HG02943 (cell line): Measurements from ENCODE around the gene CCDC124.
"Not testable (repeated sequence)": the region's sequence is repeated elsewhere in the genome, so short reads cannot be mapped to it uniquely, and the experiment has no call there.

Experiments
- ATAC-seq: cut with Tn5 transposase; IDR thresholded peaks from one replicate; pipeline ENCODE4 v1.9.1; 2021; ENCODE audit warnings: mild to moderate bottlenecking, low read depth, moderate library complexity; ENCODE audit not compliant: unreplicated experiment

The CCDC124 gene, protein sequence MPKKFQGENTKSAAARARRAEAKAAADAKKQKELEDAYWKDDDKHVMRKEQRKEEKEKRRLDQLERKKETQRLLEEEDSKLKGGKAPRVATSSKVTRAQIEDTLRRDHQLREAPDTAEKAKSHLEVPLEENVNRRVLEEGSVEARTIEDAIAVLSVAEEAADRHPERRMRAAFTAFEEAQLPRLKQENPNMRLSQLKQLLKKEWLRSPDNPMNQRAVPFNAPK

DNA sequence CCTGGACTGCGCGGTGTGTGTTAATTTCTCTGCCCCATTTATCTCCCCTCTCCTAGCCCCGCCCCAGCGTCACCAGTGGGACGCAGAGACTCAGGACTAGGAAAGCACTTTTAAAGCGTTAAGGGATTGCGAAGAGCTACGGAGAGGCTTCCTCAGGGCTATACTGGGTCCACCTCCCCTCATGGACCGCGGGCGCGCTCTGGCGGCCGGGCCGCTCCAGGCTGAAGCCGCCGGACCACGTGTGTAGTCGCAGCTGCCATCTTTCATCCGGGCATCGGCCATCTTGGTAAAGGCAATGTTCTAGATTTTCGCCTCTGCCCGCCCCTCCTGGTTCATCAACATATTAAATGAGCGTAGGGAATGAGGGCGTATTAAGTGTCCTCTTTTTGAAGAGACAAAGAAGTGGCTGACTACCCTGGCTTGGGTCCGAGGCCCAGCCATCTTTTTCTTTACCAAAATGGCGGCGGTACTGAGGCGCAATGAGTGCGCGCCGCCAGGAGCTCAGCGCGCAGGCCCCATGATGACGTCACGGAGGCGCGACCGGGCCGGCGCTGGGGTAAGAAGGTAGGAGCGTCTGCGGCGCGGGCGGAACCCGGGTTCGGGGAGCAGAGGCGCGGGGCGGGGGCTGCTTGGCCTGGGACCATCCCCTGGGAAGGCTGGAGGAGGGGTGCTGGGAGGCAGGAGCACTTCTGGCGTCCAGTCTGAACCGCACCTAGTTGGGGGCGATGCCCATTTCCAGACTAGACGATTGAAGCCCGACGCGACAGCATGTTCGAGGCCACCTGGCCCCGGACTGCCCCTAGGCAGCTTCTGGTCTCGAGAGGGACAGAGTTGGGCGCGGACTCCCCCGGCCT, at the start of gene CCDC124:
Gene CCDC124 (plus strand): TSS at position 531 of the 854 bp plus-strand sequence. CDS start 3,406 bp downstream, outside the sequence.
- peak; percentile 69 for ATAC-seq

DNA sequence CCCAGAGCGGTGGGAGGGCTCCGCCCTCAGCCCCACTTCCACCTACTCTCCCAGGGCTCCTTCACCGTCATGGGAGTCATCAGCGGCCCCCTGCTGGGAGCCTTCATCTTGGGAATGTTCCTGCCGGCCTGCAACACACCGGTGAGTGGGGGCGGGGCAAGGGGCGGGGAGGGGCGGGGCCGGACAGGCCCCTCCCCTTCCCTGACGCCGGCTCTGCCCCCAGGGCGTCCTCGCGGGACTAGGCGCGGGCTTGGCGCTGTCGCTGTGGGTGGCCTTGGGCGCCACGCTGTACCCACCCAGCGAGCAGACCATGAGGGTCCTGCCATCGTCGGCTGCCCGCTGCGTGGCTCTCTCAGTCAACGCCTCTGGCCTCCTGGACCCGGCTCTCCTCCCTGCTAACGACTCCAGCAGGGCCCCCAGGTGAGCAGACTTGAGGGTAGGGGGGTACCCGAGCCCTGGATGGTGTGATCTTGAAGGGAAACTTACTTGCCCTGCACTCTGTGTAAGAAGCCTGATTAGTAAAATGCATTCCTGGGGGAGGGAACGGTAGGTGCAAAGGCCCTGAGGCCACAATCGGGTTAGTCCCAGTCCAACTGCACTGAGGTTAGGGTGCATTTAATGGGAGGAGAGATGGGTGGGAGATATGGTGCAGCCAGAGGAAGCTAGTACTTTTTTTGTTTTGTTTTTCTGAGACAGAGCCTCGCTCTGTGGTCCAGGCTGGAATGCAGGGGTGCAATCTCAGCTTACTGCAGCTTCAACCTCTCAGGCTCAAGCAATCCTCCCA, 49.0 kb upstream of the CCDC124 start:
- no peak for ATAC-seq

DNA sequence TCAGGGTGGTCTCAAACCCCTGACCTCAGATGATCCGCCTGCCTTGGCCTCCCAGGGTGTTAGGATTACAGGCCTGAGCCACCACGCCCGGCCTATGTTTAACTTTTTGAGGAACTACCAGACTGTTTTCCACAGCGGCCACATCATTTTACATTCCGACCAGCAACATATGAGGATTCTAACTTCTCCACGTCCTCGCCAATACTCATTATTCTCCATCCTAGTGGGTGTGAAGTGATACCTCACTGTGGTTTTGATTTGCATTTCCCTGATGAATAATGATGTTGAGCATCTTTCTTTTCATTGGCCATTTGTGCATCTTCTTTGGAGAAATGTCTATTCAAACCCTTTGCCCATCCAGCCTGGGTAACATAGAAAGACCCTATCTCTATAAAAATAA, 46.3 kb upstream of the CCDC124 start:
- no peak for ATAC-seq

DNA sequence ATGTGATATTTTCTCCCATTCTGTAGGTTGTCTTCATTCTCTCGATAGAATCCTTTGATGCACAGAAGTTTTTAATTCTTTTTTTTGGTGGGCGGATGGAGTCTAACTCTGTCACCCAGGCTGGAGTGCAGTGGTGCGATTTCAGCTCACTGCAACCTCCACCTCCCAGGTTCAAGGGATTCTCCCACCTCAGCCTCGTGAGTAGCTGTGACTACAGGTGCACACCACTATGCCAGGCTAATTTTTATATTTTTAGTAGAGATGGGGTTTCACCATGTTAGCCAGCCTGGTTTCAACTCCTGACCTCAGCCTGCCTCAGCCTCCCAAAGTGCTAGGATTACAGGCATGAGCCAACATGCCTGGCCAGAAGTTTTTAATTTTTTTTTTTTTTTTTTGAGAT, 45.6 kb upstream of the CCDC124 start:
- not testable (repeated sequence) for ATAC-seq

DNA sequence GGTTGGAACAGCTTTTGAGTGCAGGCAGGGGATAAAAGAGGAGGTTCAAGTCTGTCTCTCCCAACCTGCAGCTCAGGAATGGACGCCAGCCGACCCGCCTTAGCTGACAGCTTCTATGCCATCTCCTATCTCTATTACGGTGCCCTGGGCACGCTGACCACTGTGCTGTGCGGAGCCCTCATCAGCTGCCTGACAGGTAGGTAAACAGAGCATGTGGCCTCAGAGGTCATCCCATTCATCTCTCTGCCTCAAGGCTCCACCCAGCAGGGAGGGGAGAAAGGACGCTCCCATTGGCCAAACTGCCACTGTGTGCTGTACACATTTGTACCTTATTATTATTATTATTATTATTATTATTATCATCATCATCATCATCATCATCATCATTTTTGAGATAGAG, 44.6 kb upstream of the CCDC124 start:
- ATAC-seq: no peak

DNA sequence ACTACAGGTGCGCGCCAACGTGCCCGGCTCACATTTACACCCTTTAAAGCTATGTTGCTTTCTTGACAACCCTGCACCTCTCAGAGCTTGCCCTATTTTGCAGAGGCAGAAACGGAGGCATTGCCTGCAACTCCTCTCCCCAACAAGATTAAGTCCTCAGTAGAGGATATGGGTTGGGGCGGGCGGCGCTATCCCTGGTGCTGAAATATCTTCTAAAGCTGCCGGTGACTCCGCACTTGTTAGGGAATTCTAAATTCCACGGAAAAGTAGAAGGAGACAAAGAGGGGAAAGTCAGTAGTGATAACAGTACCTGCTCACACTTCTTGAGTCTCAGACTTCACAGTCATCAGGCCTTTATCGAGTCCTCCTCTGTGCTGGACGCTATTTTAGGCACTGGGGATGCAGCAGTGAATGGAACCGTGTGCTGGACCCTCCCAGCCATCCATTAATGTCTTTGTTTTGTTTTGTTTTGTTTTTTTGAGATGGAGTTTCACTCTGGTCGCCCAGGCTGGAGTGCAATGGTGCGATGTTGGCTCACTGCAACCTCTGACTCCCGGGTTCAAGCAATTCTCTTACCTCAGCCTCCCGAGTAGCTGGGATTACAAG, 43.1 kb upstream of the CCDC124 start:
- ATAC-seq: no peak

DNA sequence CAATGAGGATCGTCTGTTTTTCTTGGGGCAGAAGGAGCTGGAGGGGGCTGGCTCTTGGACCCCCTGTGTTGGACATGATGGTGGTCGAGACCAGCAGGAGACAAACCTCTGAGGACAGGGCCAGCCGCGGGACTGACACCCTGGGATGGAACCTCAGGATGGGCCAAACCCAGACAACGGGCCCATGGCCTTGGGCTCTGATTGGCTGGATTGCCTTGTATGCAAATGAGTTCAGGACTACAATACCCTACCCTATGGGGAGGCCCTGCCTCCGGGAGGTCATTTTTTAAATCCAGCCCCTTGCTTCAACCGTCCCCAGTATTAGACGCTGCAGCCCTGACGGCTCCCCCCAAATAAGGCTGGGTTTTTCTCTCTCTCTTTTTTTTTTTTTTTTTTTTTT, 39.0 kb upstream of the CCDC124 start:
- no peak for ATAC-seq

DNA sequence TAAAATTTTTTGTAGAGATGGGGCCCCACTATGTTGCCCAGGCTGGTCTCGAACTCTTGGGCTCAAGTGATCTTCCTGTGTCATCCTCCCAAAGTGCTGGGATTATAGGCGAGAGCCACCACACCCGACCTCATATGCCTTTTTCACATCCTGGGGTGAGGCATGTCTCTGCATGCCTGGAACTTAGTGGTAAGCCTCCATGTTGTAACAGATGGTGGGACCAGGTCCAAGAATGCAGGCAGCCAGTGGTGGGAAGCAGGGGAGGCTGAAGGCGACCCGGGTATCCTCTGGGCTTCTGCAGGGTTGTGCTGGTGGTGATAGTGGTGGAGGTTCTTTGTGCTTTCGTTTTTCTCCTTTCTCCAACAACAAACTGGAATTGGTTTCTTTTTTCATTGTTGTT, 30.1 kb upstream of the CCDC124 start:
- no peak for ATAC-seq

DNA sequence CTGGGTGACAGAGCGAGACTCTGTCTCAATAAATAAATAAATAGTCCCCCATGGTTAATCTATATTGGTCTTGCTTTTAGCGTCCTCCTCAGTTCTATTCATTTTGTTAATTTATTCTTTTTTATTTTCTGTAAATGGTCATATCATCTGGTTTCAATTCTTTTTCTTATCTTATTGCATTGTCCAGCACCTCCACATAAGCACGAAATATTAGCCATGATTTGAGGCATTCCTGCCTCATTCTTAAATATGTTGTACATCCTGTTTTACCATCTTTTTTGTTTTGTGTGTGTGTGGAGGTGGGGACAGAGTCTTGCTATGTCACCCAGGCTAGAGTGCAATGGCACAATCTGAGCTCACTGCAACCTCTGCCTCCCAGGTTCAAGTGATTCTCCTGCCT, 24.6 kb upstream of the CCDC124 start:
- no peak for ATAC-seq

DNA sequence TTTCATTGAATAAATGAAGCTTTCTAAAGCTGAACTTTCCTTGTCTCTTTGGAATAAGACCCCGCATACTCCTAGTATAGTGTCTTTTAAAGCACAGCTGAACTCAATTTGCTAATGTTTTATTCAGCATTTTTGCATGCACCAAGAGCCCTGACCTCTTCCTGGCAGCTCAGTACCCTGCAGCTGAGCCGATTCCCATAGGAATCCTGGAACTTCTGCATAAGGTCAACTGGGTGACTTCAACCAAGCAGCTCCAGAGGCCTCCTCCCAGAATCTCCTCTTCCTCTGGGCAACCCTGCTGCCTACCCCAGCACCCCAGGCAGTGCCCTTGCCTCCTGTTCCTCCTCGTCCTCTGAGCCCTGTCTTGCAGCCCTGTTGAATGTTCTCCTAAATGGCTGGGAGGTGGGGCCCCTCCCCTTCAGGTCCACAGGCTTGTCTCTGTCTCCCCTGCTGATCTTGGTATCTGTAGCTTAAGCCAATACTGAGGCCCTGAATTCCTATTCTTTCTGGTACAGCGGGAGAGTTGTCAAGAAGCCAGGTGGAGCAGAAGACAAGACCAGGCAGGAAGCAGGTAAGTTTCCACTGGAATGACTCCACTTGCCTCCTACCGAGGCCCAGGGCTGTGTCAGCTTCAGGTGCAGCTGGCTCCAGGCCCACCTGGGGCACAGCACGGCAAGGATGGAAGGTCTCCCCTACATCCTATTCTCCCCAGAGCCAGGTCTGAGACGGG, 23.6 kb upstream of the CCDC124 start:
- ATAC-seq: no peak

DNA sequence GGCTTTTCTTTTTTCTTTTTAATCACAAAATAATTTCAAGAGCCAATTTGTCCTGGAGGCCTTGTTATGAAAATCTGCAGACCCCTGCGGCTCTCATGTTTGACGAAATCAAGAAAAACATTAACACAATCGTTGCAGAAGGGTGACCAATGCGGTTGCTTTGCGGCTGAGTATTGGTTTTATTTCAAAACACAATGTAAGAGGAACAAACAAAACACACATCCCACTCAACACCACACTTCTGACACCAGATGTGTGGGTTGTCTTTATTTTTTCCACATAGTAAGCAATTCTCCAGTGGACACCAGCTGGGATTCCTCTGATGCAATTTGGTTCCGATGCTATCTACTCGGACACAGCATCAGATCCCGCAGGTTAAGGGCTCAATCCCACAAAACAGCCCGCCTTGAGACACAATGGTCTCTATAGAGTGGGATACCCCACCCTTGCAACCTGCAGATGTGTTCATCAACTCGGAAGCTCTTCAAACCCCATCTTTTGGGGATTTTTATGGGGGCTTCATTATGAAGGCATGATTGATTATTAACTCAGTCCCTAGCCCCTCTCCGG, 21.9 kb upstream of the CCDC124 start:
- no peak for ATAC-seq

DNA sequence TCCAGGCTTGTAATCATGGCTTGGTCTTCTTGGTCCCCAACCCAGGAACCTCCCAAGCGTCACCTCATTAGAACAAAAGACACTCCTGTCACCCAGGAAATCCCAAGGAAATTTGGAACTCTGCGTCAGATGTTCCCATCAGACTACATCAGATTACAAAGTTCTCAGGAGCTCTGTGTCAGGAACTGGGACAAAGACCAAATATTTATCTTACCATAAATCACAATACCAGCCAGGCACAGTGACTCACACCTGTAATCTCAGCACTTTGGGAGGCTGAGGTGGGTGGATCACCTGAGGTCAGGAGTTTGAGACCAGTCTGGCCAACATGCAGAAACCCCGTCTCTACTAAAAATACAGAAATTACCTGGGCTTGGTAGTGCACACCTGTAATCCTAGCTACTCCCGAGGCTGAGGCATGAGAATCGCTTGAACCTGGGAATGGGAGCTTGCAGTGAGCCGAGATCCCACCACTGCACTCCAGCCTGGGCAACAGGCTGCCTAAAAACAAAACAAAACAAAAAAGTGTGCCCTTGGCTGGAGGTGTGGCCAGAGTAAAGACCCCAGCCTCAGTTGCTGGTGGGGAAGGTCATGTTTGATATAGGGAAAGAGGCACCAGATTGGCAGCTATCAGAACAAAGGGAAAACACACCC, 16.7 kb upstream of the CCDC124 start:
- ATAC-seq: no peak

DNA sequence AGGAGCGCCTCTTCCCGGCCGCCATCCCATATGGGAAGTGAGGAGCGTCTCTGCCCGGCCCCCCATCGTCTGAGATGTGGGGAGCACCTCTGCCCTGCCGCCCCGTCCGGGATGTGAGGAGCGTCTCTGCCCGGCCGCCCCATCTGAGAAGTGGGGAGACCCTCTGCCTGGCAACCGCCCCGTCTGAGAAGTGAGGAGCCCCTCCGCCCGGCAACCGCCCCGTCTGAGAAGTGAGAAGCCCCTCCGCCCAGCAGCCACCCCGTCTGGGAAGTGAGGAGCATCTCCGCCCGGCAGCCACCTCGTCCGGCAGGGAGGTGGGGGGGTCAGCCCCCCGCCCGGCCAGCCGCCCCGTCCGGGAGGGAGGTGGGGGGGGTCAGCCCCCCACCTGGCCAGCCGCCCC, 14.7 kb upstream of the CCDC124 start:
- not testable (repeated sequence) for ATAC-seq

DNA sequence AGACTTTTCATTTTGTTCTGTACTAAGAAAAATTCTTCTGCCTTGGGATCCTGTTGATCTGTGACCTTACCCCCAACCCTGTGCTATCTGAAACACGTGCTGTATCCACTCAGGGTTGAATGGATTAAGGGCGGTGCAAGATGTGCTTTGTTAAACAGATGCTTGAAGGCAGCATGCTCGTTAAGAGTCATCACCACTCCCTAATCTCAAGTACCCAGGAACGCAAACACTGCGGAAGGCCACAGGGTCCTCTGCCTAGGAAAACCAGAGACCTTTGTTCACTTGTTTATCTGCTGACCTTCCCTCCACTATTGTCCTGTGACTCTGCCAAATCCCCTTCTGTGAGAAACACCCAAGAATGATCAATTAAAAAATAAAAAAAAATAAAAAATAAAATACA, 13.7 kb upstream of the CCDC124 start:
- ATAC-seq: not testable (repeated sequence)

DNA sequence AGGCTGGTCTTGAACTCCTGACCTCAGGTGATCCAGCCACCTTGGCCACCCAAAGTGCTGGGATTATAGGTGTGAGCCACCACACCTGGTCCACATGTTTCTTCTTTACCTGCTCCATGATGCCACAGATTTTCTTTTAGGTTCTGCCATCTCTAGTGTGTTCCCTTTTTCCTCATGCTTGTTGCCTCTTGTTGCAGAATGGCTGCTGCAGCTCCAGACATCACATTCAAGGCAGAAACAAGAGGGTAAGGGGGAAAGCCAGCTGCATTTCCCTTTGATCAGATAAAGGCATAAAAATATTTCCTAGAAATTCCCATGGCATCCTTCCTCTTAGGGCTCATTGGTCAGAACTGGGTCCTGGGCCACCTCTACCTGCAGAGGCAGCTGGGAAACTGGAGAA, 12.3 kb upstream of the CCDC124 start:
- ATAC-seq: no peak

DNA sequence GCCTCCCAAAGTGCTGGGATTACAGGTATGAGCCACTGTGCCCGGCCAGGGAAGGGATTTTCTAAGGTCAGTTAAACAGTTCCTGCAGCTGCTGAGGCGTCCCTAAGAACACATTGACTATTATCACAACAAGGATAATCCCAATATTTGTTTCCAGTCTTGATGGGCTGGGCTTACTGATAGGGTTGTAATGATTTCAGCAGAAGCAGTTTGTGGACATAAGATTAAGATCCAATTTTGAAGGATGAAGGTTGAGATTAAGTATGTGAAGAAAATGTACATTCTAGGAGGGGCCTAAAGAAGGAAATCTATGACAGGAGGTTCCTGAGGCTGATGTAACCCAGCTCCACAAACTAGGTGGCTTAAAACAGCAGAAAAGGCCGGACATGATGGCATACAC, 10.7 kb upstream of the CCDC124 start:
- ATAC-seq: no peak

DNA sequence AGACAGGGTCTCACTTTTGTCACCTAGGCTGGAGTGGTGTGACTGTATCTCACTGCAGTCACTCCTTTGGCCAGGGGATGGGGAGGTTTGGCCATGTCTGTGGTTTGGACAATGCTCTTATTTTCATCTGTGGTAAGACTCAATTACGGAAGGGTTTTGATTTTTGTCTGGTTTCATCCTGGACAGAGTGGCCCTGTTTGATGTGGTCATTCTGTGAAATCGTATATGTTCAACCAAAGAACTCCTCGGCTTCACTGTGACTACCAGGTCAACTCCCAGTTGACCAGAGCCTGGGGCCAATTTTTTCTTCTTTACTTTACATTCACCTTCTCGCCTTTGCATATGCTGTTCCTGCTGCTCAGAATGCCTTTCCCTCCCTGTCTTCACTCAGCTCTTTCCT, 6.8 kb upstream of the CCDC124 start:
- ATAC-seq: no peak

DNA sequence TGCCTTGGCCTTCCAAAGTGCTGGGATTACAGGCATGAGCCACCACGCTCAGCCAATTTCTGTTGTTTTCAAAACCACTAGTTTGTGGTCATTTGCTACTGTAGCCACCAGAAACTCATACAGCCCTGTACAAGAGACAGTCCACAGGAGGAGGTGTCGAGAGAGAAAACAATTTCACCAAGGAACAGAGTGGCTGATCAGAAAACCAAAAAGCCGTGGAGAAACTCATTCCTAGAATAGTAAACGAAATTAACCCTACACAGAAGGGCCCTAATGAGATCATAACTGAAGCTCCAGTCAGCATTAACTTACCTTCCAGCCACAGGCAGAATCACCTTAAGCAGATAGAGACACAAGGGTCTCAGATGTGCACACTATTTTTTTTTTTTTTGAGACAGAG, 3.8 kb upstream of the CCDC124 start:
- no peak for ATAC-seq

DNA sequence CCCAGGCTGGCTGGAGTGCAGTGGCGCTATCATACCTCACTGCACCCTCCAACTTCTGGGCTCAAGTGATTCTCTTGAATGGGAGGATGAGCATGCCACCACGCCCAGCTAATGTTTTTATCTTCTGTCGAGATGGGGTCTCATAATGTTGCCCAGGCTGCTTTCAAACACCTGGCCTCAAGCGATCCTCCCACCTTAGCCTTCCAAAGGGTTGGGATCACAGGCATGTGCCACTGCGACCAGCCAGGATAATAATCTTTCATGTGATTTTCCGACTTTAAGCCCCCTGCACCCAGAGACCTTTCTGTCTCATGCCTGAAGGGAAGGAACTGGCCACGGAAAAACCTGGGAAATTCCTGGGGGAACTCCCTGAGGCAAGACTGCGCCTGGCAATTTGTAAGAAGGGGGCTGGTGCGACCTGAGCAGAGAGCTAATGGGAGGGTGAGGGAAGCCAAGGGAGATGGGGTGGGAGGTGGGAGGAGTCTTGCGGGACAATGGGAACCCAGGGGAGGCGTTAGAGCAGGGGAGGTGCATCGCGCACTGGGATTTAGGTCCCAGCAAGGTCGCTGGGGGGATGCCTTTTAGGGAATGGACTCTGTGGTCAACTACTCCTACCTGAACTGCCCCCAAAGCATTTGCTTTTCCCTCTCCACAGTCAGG, 1.2 kb upstream of the CCDC124 start:
- no peak for ATAC-seq
